K562 (cell line): ENCODE measurements around the gene CCDC73. TPM values are rescaled to one million over a fixed set of nuclear protein-coding genes. Genes with fewer than 3 reads are reported as not detected.

ENCODE experiments used
- ATAC-seq: fragments of 200-7000 bp; cut with Tn5 transposase; 3 replicates; pipeline ENCODE4 v1.9.1; 2020; ENCODE audit warnings: moderate library complexity
- BruUV-seq: library from RNA; stranded (reverse); fragments of 400-500 nt; replicated peaks from 2 replicates; lab custom pipeline; 2021; lab: Mats Ljungman, UMichigan
- CTCF ChIA-PET: fragments of 300-600 bp; formaldehyde crosslinking; extraction: SDS; loops from one replicate; lab custom pipeline; 2021; ENCODE audit warnings: low intra/inter-chr PET ratio; lab: Yijun Ruan, JAX
- POLR2A ChIA-PET: fragments of 300-600, 350-650 bp; sonication (Branson Sonifier 250); formaldehyde crosslinking; extraction: SDS; loops from one replicate; lab custom pipeline; 2021; ENCODE audit warnings: antibody characterized with exemption, inconsistent platforms; lab: Yijun Ruan, JAX
- DNase-seq, 4 experiments: peaks; one replicate each; pipeline versions ENCODE4 v3.0.0 to v3.0.0-alpha.2; 2011 to 2018; ENCODE audit warnings: low spot score in 3 of 4, mixed read lengths in 3 of 4; ENCODE audit errors: extremely low read depth in 1 of 4
- FAIRE-seq: peaks from 2 replicates; lab custom pipeline; 2011; peaks lifted over from hg19 to GRCh38; lab: Jason Lieb, UNC
- H2AFZ ChIP-seq: 2 replicates; pipeline ENCODE4 v1.6.0; 2011; ENCODE audit warnings: low read depth, low read length, control low read depth, inconsistent platforms
- H3K27ac ChIP-seq: fragments of 200-600 bp; 3 replicates; pipeline ENCODE4 v1.8.0; 2011; ENCODE audit warnings: low read depth, mild to moderate bottlenecking, control low read depth, inconsistent platforms, low read length, moderate library complexity, mixed read lengths; ENCODE audit errors: extremely low read depth
- H3K27me3 ChIP-seq, 2 experiments: fragments of 300-600 bp in 1 of 2; 2 replicates in 1 of 2; 3 replicates in 1 of 2; pipeline versions ENCODE4 v1.6.0 to v1.8.0; 2011; ENCODE audit warnings: inconsistent platforms in 2 of 2, low read length in 2 of 2, mild to moderate bottlenecking in 1 of 2, mixed read lengths in 1 of 2, moderate library complexity in 1 of 2; ENCODE audit not compliant: control insufficient read depth in 2 of 2, insufficient read depth in 2 of 2
- H3K36me3 ChIP-seq: fragments of 300-600 bp; 3 replicates; pipeline ENCODE4 v1.8.0; 2011; ENCODE audit warnings: mild to moderate bottlenecking, low read length, inconsistent platforms; ENCODE audit not compliant: control insufficient read depth, insufficient read depth
- H3K4me1 ChIP-seq, 2 experiments: fragments of 200-600 bp in 1 of 2; replicated peaks in 1 of 2; 2 replicates in 1 of 2; 3 replicates in 1 of 2; pipeline versions ENCODE4 v1.5.1 to v1.8.0; 2011; ENCODE audit warnings: inconsistent platforms in 2 of 2, low read length in 2 of 2, mild to moderate bottlenecking in 1 of 2, mixed read lengths in 1 of 2, moderate library complexity in 1 of 2; ENCODE audit not compliant: control insufficient read depth in 2 of 2, insufficient read depth in 2 of 2
- H3K4me2 ChIP-seq: 2 replicates; pipeline ENCODE4 v1.6.1; 2011; ENCODE audit warnings: low read length, control low read depth, inconsistent platforms, mixed read lengths; ENCODE audit not compliant: insufficient read depth
- H3K4me3 ChIP-seq: fragments of 200-600 bp; sonication (generic), shearing (Covaris generic); 2 replicates; pipeline ENCODE4 v1.5.1; 2016; ENCODE audit warnings: control low read depth, inconsistent platforms
- H3K79me2 ChIP-seq: fragments of 200-600 bp; 3 replicates; pipeline ENCODE4 v1.8.0; 2011; ENCODE audit warnings: low read length, inconsistent platforms; ENCODE audit not compliant: control insufficient read depth, insufficient read depth
- H3K9ac ChIP-seq, 2 experiments: 2 replicates each; pipeline versions ENCODE4 v1.6.0 to v1.6.1; 2011; ENCODE audit warnings: low read depth in 2 of 2, low read length in 2 of 2, control low read depth in 1 of 2, inconsistent platforms in 1 of 2, mild to moderate bottlenecking in 1 of 2, mixed read lengths in 1 of 2; ENCODE audit not compliant: insufficient read depth in 1 of 2
- H3K9me1 ChIP-seq: one replicate; pipeline ENCODE4 v1.6.0; 2011; ENCODE audit warnings: inconsistent platforms, mild to moderate bottlenecking, low read length, moderate library complexity; ENCODE audit not compliant: control insufficient read depth, insufficient read depth
- H3K9me3 ChIP-seq: replicated peaks from 2 replicates; pipeline ENCODE4 v1.5.1; 2011; ENCODE audit warnings: low read depth, low read length, inconsistent platforms; ENCODE audit not compliant: control insufficient read depth, insufficient read depth
- H4K20me1 ChIP-seq: replicated peaks from 2 replicates; pipeline ENCODE4 v1.6.1; 2011; ENCODE audit warnings: low read length, inconsistent platforms, mixed read lengths; ENCODE audit not compliant: control insufficient read depth, insufficient read depth
- E2F1 ChIP-seq: sonication (generic); formaldehyde crosslinking; IDR thresholded peaks from 2 replicates; pipeline ENCODE4 v1.8.1; 2023; ENCODE audit warnings: mild to moderate bottlenecking, missing genetic modification reagents, moderate library complexity
- ELF2 ChIP-seq: fragments of 250-450 bp; sonication (Bioruptor Pico); IDR thresholded peaks from 2 replicates; pipeline ENCODE4 v1.5.0; 2021; ENCODE audit warnings: mild to moderate bottlenecking
- GABPA ChIP-seq: fragments of 200-800 bp; sonication (Bioruptor generic); conservative IDR thresholded peaks from 2 replicates; pipeline ENCODE4 v1.6.1; 2016; ENCODE audit warnings: low read depth, missing genetic modification characterization, missing compliant biosample characterization
- ILK ChIP-seq: fragments of 450-650 bp; IDR thresholded peaks from 2 replicates; pipeline ENCODE4 v1.6.1; 2016; ENCODE audit warnings: missing genetic modification characterization, low read depth, mild to moderate bottlenecking, missing compliant biosample characterization, moderate library complexity, borderline replicate concordance
- KLF16 ChIP-seq: IDR thresholded peaks from 2 replicates; pipeline ENCODE4 v1.6.1; 2016; ENCODE audit warnings: antibody characterized with exemption
- MLLT1 ChIP-seq, 2 experiments: fragments of 450-650 bp; IDR thresholded peaks; 2 replicates each; pipeline ENCODE4 v1.6.1; 2016
- PHTF2 ChIP-seq: fragments of 250-450 bp; sonication (Bioruptor Pico); IDR thresholded peaks from 2 replicates; pipeline ENCODE4 v1.5.0; 2021; ENCODE audit warnings: mild to moderate bottlenecking
- RAD21 ChIP-seq, 2 experiments: fragments of 250-450 bp in 1 of 2; fragments of 450-650 bp in 1 of 2; sonication (Bioruptor Pico) in 1 of 2; formaldehyde crosslinking in 1 of 2; IDR thresholded peaks in 1 of 2; conservative IDR thresholded peaks in 1 of 2; 2 replicates each; pipeline versions ENCODE4 v1.4.0 to v1.8.0; 2020 to 2022; ENCODE audit warnings: mild to moderate bottlenecking in 2 of 2, moderate library complexity in 1 of 2
- SAFB ChIP-seq: fragments of 200-400 bp; formaldehyde crosslinking; IDR thresholded peaks from 2 replicates; pipeline ENCODE4 v1.6.1; 2017; ENCODE audit warnings: low read depth, low read length, borderline replicate concordance
- SLC30A9 ChIP-seq: fragments of 250-450 bp; sonication (Bioruptor Pico); IDR thresholded peaks from 2 replicates; pipeline ENCODE4 v1.8.0; 2022; ENCODE audit warnings: mild to moderate bottlenecking, moderate library complexity
- SMARCA4 ChIP-seq: fragments of 450-650 bp; IDR thresholded peaks from 2 replicates; pipeline ENCODE4 v1.6.1; 2016
- TEAD4 ChIP-seq, 2 experiments: sonication (generic) in 1 of 2; formaldehyde crosslinking in 1 of 2; IDR thresholded peaks; 2 replicates each; pipeline versions ENCODE4 v1.6.1 to v1.8.0; 2012 to 2022; ENCODE audit warnings: borderline replicate concordance in 1 of 2, inconsistent platforms in 1 of 2, low read length in 1 of 2, mild to moderate bottlenecking in 1 of 2, missing genetic modification reagents in 1 of 2
- TOE1 ChIP-seq, 2 experiments: fragments of 450-650 bp in 1 of 2; sonication (generic) in 1 of 2; formaldehyde crosslinking in 1 of 2; IDR thresholded peaks; 2 replicates each; pipeline versions ENCODE4 v1.7.1 to v1.8.0; 2016 to 2022; ENCODE audit warnings: borderline replicate concordance in 2 of 2, mild to moderate bottlenecking in 2 of 2, antibody characterized with exemption in 1 of 2, inconsistent platforms in 1 of 2, low read depth in 1 of 2, missing genetic modification reagents in 1 of 2, moderate library complexity in 1 of 2
- XRCC3 ChIP-seq: fragments of 450-650 bp; IDR thresholded peaks from 2 replicates; pipeline ENCODE4 v1.6.1; 2017; ENCODE audit warnings: mild to moderate bottlenecking, moderate library complexity
- ZFP30 ChIP-seq: fragments of 250-450 bp; sonication (Bioruptor Pico); IDR thresholded peaks from 2 replicates; pipeline ENCODE4 v1.8.0; 2022; ENCODE audit warnings: moderate library complexity, mild to moderate bottlenecking, inconsistent platforms, borderline replicate concordance
- ZNF217 ChIP-seq: sonication (generic); formaldehyde crosslinking; IDR thresholded peaks from 2 replicates; pipeline ENCODE4 v1.8.0; 2022; ENCODE audit warnings: mild to moderate bottlenecking, missing genetic modification reagents
- ZNF395 ChIP-seq: fragments of 200-800 bp; sonication (Bioruptor generic); IDR thresholded peaks from 2 replicates; pipeline ENCODE4 v1.6.1; 2017; ENCODE audit warnings: missing genetic modification characterization, missing compliant biosample characterization
- ZZZ3 ChIP-seq: fragments of 450-650 bp; IDR thresholded peaks from 2 replicates; pipeline ENCODE4 v1.6.1; 2016; ENCODE audit warnings: antibody characterized with exemption, mild to moderate bottlenecking, moderate library complexity
- WGBS: fragments of 100-300 bp; shearing (Covaris generic); methylation state at CpG from one replicate; pipeline ENCODE4 v1.1.6; 2016; ENCODE audit warnings: low coverage, mixed read lengths; ENCODE audit not compliant: insufficient coverage; ENCODE audit errors: missing lambda C conversion rate; 5-methylcytosine and 5-hydroxymethylcytosine counted together
- in situ Hi-C: fragments of 300-500 bp; cut with MboI; formaldehyde crosslinking; loops from 4 replicates; pipeline ENCODE4 v1.15.0; 2018; ENCODE audit warnings: inconsistent platforms, mixed read lengths
- intact Hi-C: fragments of 100-400 bp; cut with micrococcal nuclease; formaldehyde crosslinking; loops from 2 replicates; pipeline ENCODE4 v1.14.2; 2022
- polyA plus RNA-seq, 8 experiments: library from polyadenylated mRNA; depleted of rRNA in 4 of 8; stranded (reverse) in 5 of 8; unstranded in 3 of 8; fragments of >200 nt; fragmentation: Nextera tagmentation in 2 of 8; fragmentation: Illumina TruSeq in 1 of 8; extraction: Ambion mirVana in 2 of 8; extraction: Trizol in 1 of 8; gene quantifications; 2 replicates each; pipeline versions ENCODE4 v1.2.1 to v1.2.3, GENCODE V29; 2011 to 2014; ENCODE audit warnings: inconsistent platforms in 1 of 8, missing spikeins in 1 of 8
- total RNA-seq, 7 experiments: library from RNA; depleted of rRNA in 6 of 7; stranded (reverse); fragments of >200 nt in 6 of 7; fragmentation: Illumina TruSeq in 2 of 7; extraction: Trizol in 2 of 7; gene quantifications; 2 replicates each; pipeline versions ENCODE4 v1.2.1 to v1.2.3, GENCODE V29; 2011 to 2021; ENCODE audit warnings: low replicate concordance in 1 of 7

CCDC73 gene
- total and polyA plus RNA-seq, 9 of the 15 experiments (the other 6 are each of a cell fraction or from before 2014, with no cell fraction given), result 0.20 to 0.21 TPM; not detected in 7

GRCh38 chr11:32584921-32585320 is 209.5 kb downstream of the CCDC73 start:
- peak overlapping the region; percentile 98 for H3K4me3 ChIP-seq
- FAIRE-seq (peak; percentile 66), DNase-seq (peak in 2 of 4 experiments; percentile 17 to 45), ATAC-seq (no peak)
- H3K4me1 ChIP-seq, result peaks cover 0 to 14% of the 10 kb centered on the region in 2 experiments; a peak in 4 of 5 replicates
- peak overlapping the region; percentile 80 to 85 for H3K9ac ChIP-seq
- BruUV-seq, result TSS peak; percentile 40
- ChIA-PET CTCF (no interaction called here), POLR2A (interaction anchor here (0.6 to 2.3 kb wide), 3 partner anchors 11 to 158 kb away, joined by 3 to 12 read pairs (median 3); no protein-coding TSS in a partner anchor)
- 0% methylated on average over 7 of the region's 7 CpGs for WGBS
- no peaks in the 10 kb centered on the region for H3K27me3 ChIP-seq
- H3K9me1 ChIP-seq, result no peaks in the 10 kb centered on the region
- H2AFZ ChIP-seq, result no peak overlapping the region
- no peaks in the 10 kb centered on the region for H3K9me3 ChIP-seq
- H3K79me2 ChIP-seq, result peaks cover 68% of the 10 kb centered on the region
- peak overlapping the region; percentile 99 for H3K4me2 ChIP-seq
- in situ Hi-C loops (loop anchor here (10.0 kb wide), 1 partner anchor 200 kb away; no protein-coding TSS in a partner anchor), intact Hi-C loops (loop anchor here (5.0 kb wide), 1 partner anchor 153 kb away; no protein-coding TSS in a partner anchor)
- H4K20me1 ChIP-seq, result peaks cover 28% of the 10 kb centered on the region
- H3K36me3 ChIP-seq, result peaks cover 46% of the 10 kb centered on the region
- peak overlapping the region; percentile 87 for H3K27ac ChIP-seq
- TF ChIP-seq SLC30A9 (CRISPR knock-in tag) (no peak), E2F1 (CRISPR knock-in tag) (no peak), KLF16 (no peak), ZFP30 (no peak), TEAD4 (IDR thresholded peaks at IDR 0.05; ENCODE audit: low read length) (peak; percentile 13; the same call in 1 of the 2 replicates), TEAD4 (CRISPR knock-in tag; IDR thresholded peaks at IDR 0.05; ENCODE audit: borderline replicate concordance) (no peak), ILK (tag) (no peak), ZNF217 (CRISPR knock-in tag) (no peak), GABPA (tag) (no peak), PHTF2 (no peak), ZZZ3 (no peak), SAFB (no peak), MLLT1 (IDR thresholded peaks at IDR 0.05) (no peak), ZNF395 (CRISPR knock-in tag) (no peak), SMARCA4 (0 out of 2 replicates have a peak, but pooled peaks have one; percentile 30), XRCC3 (no peak), TOE1 (IDR thresholded peaks at IDR 0.05; ENCODE audit: borderline replicate concordance) (no peak), TOE1 (CRISPR knock-in tag; IDR thresholded peaks at IDR 0.05; ENCODE audit: borderline replicate concordance, low read depth) (no peak), ELF2 (CRISPR knock-in tag) (no peak), RAD21 (CRISPR knock-in tag; conservative IDR thresholded peaks at IDR 0.05 in 1 of 2, IDR thresholded peaks at IDR 0.05 in 1 of 2) (0 out of 4 replicates have a peak, but pooled peaks of 1 of the 2 experiments have one; percentile 7)
